Spleen (tissue), 11 donors: ENCODE results near the gene RGR. TPM values are rescaled to one million over a fixed set of nuclear protein-coding genes. Genes with fewer than 3 reads are reported as not detected.

Experiments used
- DNase-seq: peaks from one replicate; pipeline ENCODE4 v3.0.0-alpha.2; 2020
- H3K27ac ChIP-seq, 8 donors: fragments of 200-600 bp; sonication (generic) in 7 of 8; 1 replicate in 4 of 8; 2 replicates in 4 of 8; pipeline versions ENCODE4 v1.5.0 to v1.8.0; 2016 to 2021; ENCODE audit warnings: inconsistent platforms in 4 of 8, mild to moderate bottlenecking in 4 of 8, moderate library complexity in 1 of 8
- H3K27me3 ChIP-seq, 7 donors: fragments of 200-600 bp; sonication (generic) in 6 of 7; replicated peaks in 1 of 7; 1 replicate in 4 of 7; 2 replicates in 3 of 7; pipeline versions ENCODE4 v1.5.0 to v1.8.0; 2016 to 2021; ENCODE audit warnings: inconsistent platforms in 3 of 7, mild to moderate bottlenecking in 1 of 7
- H3K36me3 ChIP-seq, 6 donors: fragments of 200-600 bp; sonication (generic) in 5 of 6; 1 replicate in 4 of 6; 2 replicates in 2 of 6; pipeline versions ENCODE4 v1.5.0 to v1.8.0; 2016 to 2021; ENCODE audit warnings: inconsistent platforms in 2 of 6
- H3K4me1 ChIP-seq, 6 donors: fragments of 200-600 bp; sonication (generic) in 5 of 6; 1 replicate in 3 of 6; 2 replicates in 3 of 6; pipeline versions ENCODE4 v1.5.0 to v1.8.0; 2016 to 2021; ENCODE audit warnings: inconsistent platforms in 3 of 6
- H3K4me3 ChIP-seq, 8 donors: fragments of 200-600 bp; sonication (generic) in 7 of 8; 1 replicate in 4 of 8; 2 replicates in 4 of 8; pipeline versions ENCODE4 v1.5.0 to v1.8.0; 2016 to 2021; ENCODE audit warnings: inconsistent platforms in 4 of 8, mild to moderate bottlenecking in 4 of 8, moderate library complexity in 2 of 8
- H3K9me3 ChIP-seq, 8 donors: fragments of 200-600 bp; sonication (generic) in 7 of 8; 1 replicate in 4 of 8; 2 replicates in 4 of 8; pipeline versions ENCODE4 v1.5.0 to v1.8.0; 2016 to 2021; ENCODE audit warnings: inconsistent platforms in 4 of 8
- CTCF ChIP-seq, 11 experiments: fragments of 200-600 bp in 7 of 11; fragments of 450-650 bp in 4 of 11; sonication (generic) in 4 of 11; IDR thresholded peaks in 8 of 11; conservative IDR thresholded peaks in 3 of 11; 1 replicate in 7 of 11; 2 replicates in 4 of 11; pipeline versions ENCODE4 v1.4.0 to v1.8.0; 2016 to 2021; ENCODE audit warnings: antibody characterized with exemption in 11 of 11, inconsistent platforms in 4 of 11, mild to moderate bottlenecking in 1 of 11
- POLR2A ChIP-seq, 3 donors: fragments of 450-650 bp; IDR thresholded peaks; one replicate each; pipeline ENCODE4 v1.5.1; 2017; ENCODE audit warnings: antibody characterized with exemption in 3 of 3, mild to moderate bottlenecking in 1 of 3
- POLR2AphosphoS5 ChIP-seq, 3 donors: sonication (generic); formaldehyde crosslinking; IDR thresholded peaks; one replicate each; pipeline ENCODE4 v1.5.1; 2017; ENCODE audit warnings: antibody characterized with exemption in 3 of 3
- WGBS, 5 donors: extraction: QIAGEN DNeasy Blood & Tissue Kit in 3 of 5; methylation state at CpG; one replicate each; pipeline versions ENCODE4 v1.1.5 to v1.1.7; 2013 to 2018; 5-methylcytosine and 5-hydroxymethylcytosine counted together
- intact Hi-C: fragments of 100-400 bp; cut with DNase I; formaldehyde crosslinking; loops from one replicate; pipeline ENCODE4 v1.15.0; 2023; ENCODE audit warnings: low total_unique reads
- polyA plus RNA-seq, 3 donors: library from polyadenylated mRNA; stranded (reverse); fragments of 200-250 nt; gene quantifications; one replicate each; pipeline ENCODE4 v1.2.1, GENCODE V29; 2013
- total RNA-seq, 7 donors: library from RNA; depleted of rRNA in 3 of 7; stranded (reverse); fragments of >200 nt in 3 of 7; fragmentation: NEBNext Ultra II Directional in 4 of 7; extraction: Animal tissue kit (Norgen Biotek cat#: 25700) in 4 of 7; gene quantifications; one replicate each; pipeline versions ENCODE4 v1.1.0 to v1.2.1, GENCODE V29; 2016 to 2021
- donor health status: healthy with polysubstance abuse.
- donor health status: DM: no; HTN: no; CAD: no; lungs with moderate emphysema.
- donor health status: DM: no; HTN: no; CAD: no.
- donor health status: Bipolar disorder and iron deficiency.
- donor health status: healthy.
- donor health status: DM: no; HTN: no; CAD: no.
- donor health status: DM: yes; HTN: yes; CAD: no.

Gene RGR
- total and polyA plus RNA-seq, 10 donors: not detected

- no peaks in the 10 kb centered on the region for H3K4me1 ChIP-seq
- WGBS, 5 donors: 78 to 87% (median 85%) methylated on average over 7 to 11 of the region's 11 CpGs
- no peak for TF ChIP-seq POLR2A (IDR thresholded peaks at IDR 0.05)
- no peak for TF ChIP-seq POLR2AphosphoS5 (IDR thresholded peaks at IDR 0.05)
- H3K4me3 ChIP-seq: no peak overlapping the region
- peaks cover 0 to 2% (median 0%) of the 10 kb centered on the region in 7 donors for H3K27me3 ChIP-seq
- no peak overlapping the region for H3K27ac ChIP-seq
- no peaks in the 10 kb centered on the region for H3K9me3 ChIP-seq
- DNase-seq: no peak
- intact Hi-C loops: no loop called here
- H3K36me3 ChIP-seq: no peaks in the 10 kb centered on the region
Measured at GRCh38 chr10:84213076-84213475, 31.8 kb upstream of the RGR start.

- H3K27ac ChIP-seq: no peak overlapping the region
- WGBS, 5 donors: 64 to 83% (median 77%) methylated on average over 18 to 25 of the region's 25 CpGs
- DNase-seq: no peak
- no peak overlapping the region for H3K4me3 ChIP-seq
- H3K4me1 ChIP-seq: no peaks in the 10 kb centered on the region
- TF ChIP-seq POLR2A (IDR thresholded peaks at IDR 0.05) (no peak), POLR2AphosphoS5 (IDR thresholded peaks at IDR 0.05) (no peak), CTCF (IDR thresholded peaks at IDR 0.05 in 8 of 11, conservative IDR thresholded peaks at IDR 0.05 in 3 of 11) (no peak)
- H3K27me3 ChIP-seq: no peaks in the 10 kb centered on the region
- no peaks in the 10 kb centered on the region for H3K36me3 ChIP-seq
- peaks cover 0 to 1% (median 0%) of the 10 kb centered on the region in 8 donors for H3K9me3 ChIP-seq
- intact Hi-C loops: no loop called here
Measured at GRCh38 chr10:84214046-84214572, 30.7 kb upstream of the RGR start.

- no peaks in the 10 kb centered on the region for H3K36me3 ChIP-seq
- peaks cover 0 to 7% (median 2%) of the 10 kb centered on the region in 8 donors for H3K9me3 ChIP-seq
- H3K4me3 ChIP-seq: no peak overlapping the region
- 48 to 56% (median 52%) methylated on average over 12 of the region's 12 CpGs for WGBS, 5 donors
- H3K27me3 ChIP-seq: no peaks in the 10 kb centered on the region
- H3K4me1 ChIP-seq: no peaks in the 10 kb centered on the region
- no peak overlapping the region for H3K27ac ChIP-seq
- intact Hi-C loops: no loop called here
- DNase-seq: no peak
- TF ChIP-seq POLR2AphosphoS5 (IDR thresholded peaks at IDR 0.05) (no peak), CTCF (IDR thresholded peaks at IDR 0.05 in 8 of 11, conservative IDR thresholded peaks at IDR 0.05 in 3 of 11) (peak in 6 of 11 experiments; percentile 15 to 68 (median 36))
Measured at GRCh38 chr10:84214612-84215235, 30.1 kb upstream of the RGR start.

- DNase-seq: no peak
- Histone ChIP-seq H3K36me3 (no peaks in the 10 kb centered on the region), H3K9me3 (peaks cover 0 to 8% (median 2%) of the 10 kb centered on the region in 8 donors), H3K27ac (no peak overlapping the region), H3K4me1 (no peaks in the 10 kb centered on the region), H3K4me3 (no peak overlapping the region), H3K27me3 (peaks cover 0 to 10% (median 0%) of the 10 kb centered on the region in 7 donors)
- intact Hi-C loops: no loop called here
- TF ChIP-seq POLR2AphosphoS5 (IDR thresholded peaks at IDR 0.05) (no peak), CTCF (IDR thresholded peaks at IDR 0.05 in 8 of 11, conservative IDR thresholded peaks at IDR 0.05 in 3 of 11) (no peak), POLR2A (IDR thresholded peaks at IDR 0.05) (no peak)
- WGBS, 5 donors: 80 to 95% (median 92%) methylated on average over 4 to 9 of the region's 9 CpGs
Measured at GRCh38 chr10:84216834-84217233, 28.0 kb upstream of the RGR start.
